ENCODE measurements around the gene PPFIBP2.

- TF ChIP-seq IRX3 (CRISPR knock-in tag; IDR thresholded peaks at IDR 0.05; ENCODE audit: borderline replicate concordance, low read depth), result no peak
- TF ChIP-seq ZNF230 (CRISPR knock-in tag; IDR thresholded peaks at IDR 0.05), result no peak
- TF ChIP-seq ZFP36 (IDR thresholded peaks at IDR 0.05; ENCODE audit: borderline replicate concordance, low read depth, low read length, partially characterized antibody), result no peak
- TF ChIP-seq ZNF44 (CRISPR knock-in tag; IDR thresholded peaks at IDR 0.05), result no peak
- TF ChIP-seq PHF8 (CRISPR knock-in tag; IDR thresholded peaks at IDR 0.05), result no peak
- no peak for TF ChIP-seq PHB2 (IDR thresholded peaks at IDR 0.05; ENCODE audit: partially characterized antibody)
- TF ChIP-seq ZFP37 (CRISPR knock-in tag; IDR thresholded peaks at IDR 0.05; ENCODE audit: borderline replicate concordance), result no peak
- TF ChIP-seq POLR2AphosphoS2 (IDR thresholded peaks at IDR 0.05; ENCODE audit: low read depth, low read length), result no peak
Measured at GRCh38 chr11:7488681-7489080, 25.1 kb upstream of the PPFIBP2 start.
